IMR-90 (cell line): ENCODE measurements around the gene CSKMT. TPM values are rescaled to one million over a fixed set of nuclear protein-coding genes. Genes with fewer than 3 reads are reported as not detected.
A peak's percentile ranks its signal among the peaks of the same experiment; 100 is the strongest.

Source experiments
- ATAC-seq: fragments of 200-7000 bp; cut with Tn5 transposase; 2 replicates; pipeline ENCODE4 v1.9.1; 2020; ENCODE audit warnings: low read depth, mild to moderate bottlenecking, moderate library complexity
- BruUV-seq: library from RNA; stranded (reverse); fragments of 400-500 nt; replicated peaks from 2 replicates; lab custom pipeline; 2021; lab: Mats Ljungman, UMichigan
- CTCF ChIA-PET: fragments of 300-600 bp; formaldehyde crosslinking; extraction: SDS; loops from one replicate; lab custom pipeline; 2021; ENCODE audit warnings: antibody characterized with exemption; lab: Yijun Ruan, JAX
- POLR2A ChIA-PET: fragments of 300-600 bp; sonication (Branson Sonifier 250); formaldehyde crosslinking; loops from one replicate; lab custom pipeline; 2022; ENCODE audit warnings: antibody characterized with exemption; ENCODE audit not compliant: unreplicated experiment; lab: Charles Lee
- DNase-seq: peaks from one replicate; pipeline ENCODE4 v3.0.0; 2013
- H2AFZ ChIP-seq: replicated peaks from 2 replicates; pipeline ENCODE3; 2013; ENCODE audit warnings: low read length, mild to moderate bottlenecking; ENCODE audit not compliant: poor library complexity
- H2AK5ac ChIP-seq: 2 replicates; pipeline ENCODE4 v1.6.1; 2013; ENCODE audit warnings: low read depth, low read length, inconsistent platforms
- H2AK9ac ChIP-seq: replicated peaks from 2 replicates; pipeline ENCODE3; 2013; ENCODE audit warnings: mild to moderate bottlenecking, low read depth, low read length, moderate library complexity; ENCODE audit not compliant: poor library complexity
- H2BK120ac ChIP-seq: 2 replicates; pipeline ENCODE4 v1.6.1; 2013; ENCODE audit warnings: low read depth, low read length, inconsistent platforms
- H2BK15ac ChIP-seq: 3 replicates; pipeline ENCODE4 v1.6.1; 2013; ENCODE audit warnings: low read depth, low read length, inconsistent platforms
- H2BK20ac ChIP-seq: 2 replicates; pipeline ENCODE4 v1.6.1; 2013; ENCODE audit warnings: low read depth, mild to moderate bottlenecking, inconsistent platforms, low read length, moderate library complexity
- H2BK5ac ChIP-seq: 2 replicates; pipeline ENCODE4 v1.6.1; 2013; ENCODE audit warnings: mild to moderate bottlenecking, low read depth, low read length, inconsistent platforms; ENCODE audit not compliant: poor library complexity, severe bottlenecking
- H3K14ac ChIP-seq: replicated peaks from 2 replicates; pipeline ENCODE4 v1.6.1; 2013; ENCODE audit warnings: low read depth, low read length, inconsistent platforms
- H3K18ac ChIP-seq: 2 replicates; pipeline ENCODE4 v1.6.1; 2013; ENCODE audit warnings: low read depth, low read length, control low read depth
- H3K23ac ChIP-seq: 2 replicates; pipeline ENCODE4 v1.6.1; 2013; ENCODE audit warnings: low read depth, low read length, inconsistent platforms
- H3K27ac ChIP-seq: 2 replicates; pipeline ENCODE4 v1.5.1; 2013; ENCODE audit warnings: mild to moderate bottlenecking, control low read depth, low read length; ENCODE audit not compliant: insufficient read depth
- H3K27me3 ChIP-seq: 2 replicates; pipeline ENCODE4 v1.6.1; 2013; ENCODE audit warnings: low read length; ENCODE audit not compliant: control insufficient read depth, insufficient read depth
- H3K36me3 ChIP-seq: 2 replicates; pipeline ENCODE4 v1.6.1; 2013; ENCODE audit warnings: low read length, mixed read lengths; ENCODE audit not compliant: control insufficient read depth, insufficient read depth
- H3K4ac ChIP-seq: 2 replicates; pipeline ENCODE4 v1.6.1; 2013; ENCODE audit warnings: low read depth, low read length, inconsistent platforms
- H3K4me1 ChIP-seq: 2 replicates; pipeline ENCODE4 v1.6.1; 2013; ENCODE audit warnings: low read length, mixed read lengths; ENCODE audit not compliant: control insufficient read depth, insufficient read depth
- H3K4me2 ChIP-seq: 2 replicates; pipeline ENCODE4 v1.6.1; 2013; ENCODE audit warnings: low read depth, mild to moderate bottlenecking, control low read depth, low read length, moderate library complexity
- H3K4me3 ChIP-seq: 2 replicates; pipeline ENCODE4 v1.5.1; 2013; ENCODE audit warnings: low read depth, mild to moderate bottlenecking, control low read depth, low read length, moderate library complexity; ENCODE audit not compliant: insufficient read depth
- H3K56ac ChIP-seq: 2 replicates; pipeline ENCODE4 v1.6.1; 2013; ENCODE audit warnings: low read length, inconsistent platforms; ENCODE audit not compliant: insufficient read depth; ENCODE audit errors: extremely low read depth
- H3K79me1 ChIP-seq, 2 experiments: 2 replicates each; pipeline ENCODE4 v1.6.1; 2013; ENCODE audit warnings: low read length in 2 of 2, inconsistent platforms in 1 of 2, low read depth in 1 of 2
- H3K9ac ChIP-seq: 2 replicates; pipeline ENCODE4 v1.6.1; 2013; ENCODE audit warnings: low read depth, low read length, control low read depth
- H3K9me1 ChIP-seq: 2 replicates; pipeline ENCODE4 v1.6.1; 2013; ENCODE audit warnings: low read length, inconsistent platforms; ENCODE audit not compliant: insufficient read depth
- H3K9me3 ChIP-seq: 2 replicates; pipeline ENCODE4 v1.6.1; 2013; ENCODE audit warnings: low read length; ENCODE audit not compliant: control insufficient read depth, insufficient read depth
- H4K20me1 ChIP-seq: 2 replicates; pipeline ENCODE4 v1.6.1; 2013; ENCODE audit warnings: low read length, inconsistent platforms; ENCODE audit not compliant: insufficient read depth
- H4K5ac ChIP-seq: 2 replicates; pipeline ENCODE4 v1.6.1; 2013; ENCODE audit warnings: mild to moderate bottlenecking, low read depth, low read length, control low read depth
- H4K8ac ChIP-seq, 2 experiments: 2 replicates each; pipeline ENCODE4 v1.6.1; 2013; ENCODE audit warnings: low read depth in 2 of 2, low read length in 2 of 2, control low read depth in 1 of 2, inconsistent platforms in 1 of 2
- H4K91ac ChIP-seq: 2 replicates; pipeline ENCODE4 v1.6.1; 2013; ENCODE audit warnings: low read depth, low read length, inconsistent platforms; ENCODE audit not compliant: insufficient read depth
- BHLHE40 ChIP-seq: fragments of 150-350 bp; IDR thresholded peaks from 2 replicates; pipeline ENCODE4 v1.6.1; 2016; ENCODE audit warnings: mild to moderate bottlenecking, low read depth, low read length
- CHD1 ChIP-seq: IDR thresholded peaks from 2 replicates; pipeline ENCODE4 v1.6.1; 2012; ENCODE audit warnings: low read depth, low read length, improper control_type of control experiment
- CTCF ChIP-seq: conservative IDR thresholded peaks from 2 replicates; pipeline ENCODE4 v1.5.1; 2012; ENCODE audit warnings: mild to moderate bottlenecking, low read depth, low read length, improper control_type of control experiment
- ELK1 ChIP-seq: fragments of 150-350 bp; IDR thresholded peaks from 2 replicates; pipeline ENCODE4 v1.6.1; 2016; ENCODE audit warnings: low read depth, mild to moderate bottlenecking, low read length, moderate library complexity, borderline replicate concordance
- FOS ChIP-seq: fragments of 150-350 bp; IDR thresholded peaks from 2 replicates; pipeline ENCODE4 v1.6.1; 2016; ENCODE audit warnings: low read depth, low read length
- MAZ ChIP-seq: IDR thresholded peaks from 2 replicates; pipeline ENCODE4 v1.6.1; 2012; ENCODE audit warnings: low read depth, mild to moderate bottlenecking, low read length, improper control_type of control experiment, moderate library complexity, borderline replicate concordance
- MXI1 ChIP-seq: IDR thresholded peaks from 2 replicates; pipeline ENCODE4 v1.6.1; 2012; ENCODE audit warnings: low read depth, mild to moderate bottlenecking, low read length, moderate library complexity, borderline replicate concordance
- NFE2L2 ChIP-seq: fragments of 150-350 bp; IDR thresholded peaks from 2 replicates; pipeline ENCODE4 v1.6.1; 2016; ENCODE audit warnings: low read depth, mild to moderate bottlenecking, low read length
- POLR2A ChIP-seq: IDR thresholded peaks from 2 replicates; pipeline ENCODE4 v1.6.1; 2012; ENCODE audit warnings: mild to moderate bottlenecking, low read depth, low read length
- RCOR1 ChIP-seq: IDR thresholded peaks from 2 replicates; pipeline ENCODE4 v1.6.1; 2012; ENCODE audit warnings: mild to moderate bottlenecking, low read length, improper control_type of control experiment; ENCODE audit not compliant: insufficient replicate concordance
- RFX5 ChIP-seq: IDR thresholded peaks from 2 replicates; pipeline ENCODE4 v1.8.0; 2012; ENCODE audit warnings: low read depth, mild to moderate bottlenecking, low read length, moderate library complexity
- SMC3 ChIP-seq: fragments of 150-350 bp; IDR thresholded peaks from 2 replicates; pipeline ENCODE4 v1.6.1; 2016; ENCODE audit warnings: low read depth, mild to moderate bottlenecking, antibody characterized with exemption, low read length, moderate library complexity
- USF2 ChIP-seq: fragments of 150-350 bp; IDR thresholded peaks from 2 replicates; pipeline ENCODE4 v1.6.1; 2017; ENCODE audit warnings: mild to moderate bottlenecking, antibody characterized with exemption, low read length, low read depth
- WGBS, 2 experiments: methylation state at CpG; one replicate each; pipeline versions ENCODE4 v1.1.5 to v1.1.7; 2013; ENCODE audit warnings: missing lambda C conversion rate in 2 of 2; ENCODE audit not compliant: insufficient read length in 1 of 2; ENCODE audit errors: extremely low coverage in 2 of 2; 5-methylcytosine and 5-hydroxymethylcytosine counted together
- dilution Hi-C: fragments of 300-500 bp; cut with HindIII; formaldehyde crosslinking; loops from one replicate; pipeline ENCODE4 v1.14.3; 2018; ENCODE audit warnings: low sequenced_read_pairs; ENCODE audit not compliant: unreplicated experiment
- in situ Hi-C: fragments of 300-500 bp; cut with MboI; formaldehyde crosslinking; loops from 3 replicates; pipeline ENCODE4 v1.14.3; 2019; ENCODE audit warnings: low sequenced_read_pairs, inconsistent platforms, mixed read lengths
- intact Hi-C: fragments of 100-400 bp; cut with micrococcal nuclease; formaldehyde crosslinking; loops from 2 replicates; pipeline ENCODE4 v1.10.0; 2022
- polyA plus RNA-seq, 3 experiments: library from polyadenylated mRNA; depleted of rRNA; stranded (reverse); fragments of >200 nt; gene quantifications; 2 replicates each; pipeline ENCODE4 v1.2.3, GENCODE V29; 2012; ENCODE audit warnings: low replicate concordance in 1 of 3
- total RNA-seq: library from RNA; depleted of rRNA; stranded (reverse); fragments of >200 nt; gene quantifications from 2 replicates; pipeline ENCODE4 v1.2.3, GENCODE V29; 2012

CSKMT gene
- total and polyA plus RNA-seq, 2 of the 4 experiments (the other 2 are of a cell fraction), result 5.3 to 7.9 TPM

- no peaks in the 10 kb centered on the region for H3K9me3 ChIP-seq
- 2% methylated on average over 17 of the region's 73 CpGs; no CpG with 5 or more reads in 1 of the 2 experiments for WGBS, 2 experiments
- H3K9me1 ChIP-seq, result peaks cover 7% of the 10 kb centered on the region; the same call in 1 of the 2 replicates
- peak within 1 kb of the TSS; percentile 72 for H3K4me3 ChIP-seq
- no peak within 1 kb of the TSS for H2BK15ac ChIP-seq
- peak within 1 kb of the TSS; percentile 68 for H2BK120ac ChIP-seq
- intact Hi-C loops, result no loop called here
- H3K4me1 ChIP-seq, result peaks cover 6% of the 10 kb centered on the region; the same call in 1 of the 2 replicates
- peak within 1 kb of the TSS; percentile 91 for H3K56ac ChIP-seq
- peaks cover 17% of the 10 kb centered on the region for H4K20me1 ChIP-seq
- H2AK5ac ChIP-seq, result peak within 1 kb of the TSS; percentile 96
- H3K18ac ChIP-seq, result no peak within 1 kb of the TSS; the same call in 1 of the 2 replicates
- BruUV-seq, result TSS peak; percentile 24
- DNase-seq, result peak; percentile 96
- peak within 1 kb of the TSS; percentile 69 for H2AFZ ChIP-seq
- H3K27ac ChIP-seq, result peak within 1 kb of the TSS; percentile 86
- H3K79me1 ChIP-seq, result peaks cover 0 to 50% of the 10 kb centered on the region in 2 experiments; a peak in 3 of 4 replicates
- H3K14ac ChIP-seq, result peak within 1 kb of the TSS; percentile 97
- H4K5ac ChIP-seq, result peak within 1 kb of the TSS; percentile 28
- peak; percentile 99 for ATAC-seq
- H3K4me2 ChIP-seq, result peak within 1 kb of the TSS; percentile 95
- H3K27me3 ChIP-seq, result no peaks in the 10 kb centered on the region
- peak within 1 kb of the TSS; percentile 62 for H2BK5ac ChIP-seq
- peak within 1 kb of the TSS; percentile 88 for H4K91ac ChIP-seq
- in situ Hi-C loops, result no loop called here
- dilution Hi-C loops, result no loop called here
- POLR2A ChIA-PET, result interaction anchor here (0.8 kb wide), 1 partner anchor 72 kb away, joined by 3 read pairs; the partner anchor contains the start of gene EEF1G
- peak within 1 kb of the TSS; percentile 99 for H3K9ac ChIP-seq
- CTCF ChIA-PET, result no interaction called here
- peak within 1 kb of the TSS; percentile 98 for H2AK9ac ChIP-seq
- peak within 1 kb of the TSS; percentile 76 for H4K8ac ChIP-seq
- H3K36me3 ChIP-seq, result peaks cover 36% of the 10 kb centered on the region
- no peak within 1 kb of the TSS for H2BK20ac ChIP-seq
- peak within 1 kb of the TSS; percentile 93 for H3K4ac ChIP-seq
- H3K23ac ChIP-seq, result peak within 1 kb of the TSS; percentile 95
- peak; percentile 81; the same call in 1 of the 2 replicates for TF ChIP-seq MAZ
- TF ChIP-seq SMC3, result no peak
- no peak; the same call in 1 of the 2 replicates for TF ChIP-seq BHLHE40
- no peak for TF ChIP-seq NFE2L2
- no peak for TF ChIP-seq FOS
- TF ChIP-seq RCOR1, result no peak
- no peak for TF ChIP-seq CTCF
- TF ChIP-seq USF2, result no peak
- TF ChIP-seq RFX5, result 0 out of 2 replicates have a peak, but pooled peaks have one; percentile 9
- no peak for TF ChIP-seq CHD1
- no peak for TF ChIP-seq ELK1
- TF ChIP-seq MXI1, result peak; percentile 76
- TF ChIP-seq POLR2A, result peak; percentile 93
Observed at GRCh38 chr11:62645946-62646824, 18.9 kb upstream of the CSKMT start, which contains the start of gene GANAB. GANAB (minus strand) TSS chr11:62646613; CDS start chr11:62646599, 14 bp downstream.
